ENCODE measurements around the gene MARCKS. TPM values are rescaled to one million over a fixed set of nuclear protein-coding genes. Genes with fewer than 3 reads are reported as not detected.

Gene MARCKS
- 498 TPM for total RNA-seq

- no peak for FAIRE-seq
- peak; percentile 74 to 87 for DNase-seq (ENCODE audit: low spot score in 2 of 2)
Measured at GRCh38 chr6:113856625-113857555, at the start of gene MARCKS. Gene MARCKS (plus strand): TSS chr6:113857345. CDS start chr6:113857746, 401 bp downstream.

- no peak for FAIRE-seq
- DNase-seq (ENCODE audit: low spot score in 2 of 2) = no peak
Measured at GRCh38 chr6:113809826-113810225, 47.3 kb upstream of the MARCKS start.

- DNase-seq (ENCODE audit: low spot score in 2 of 2) (no peak), FAIRE-seq (no peak)
Measured at GRCh38 chr6:113813142-113813541, 44.0 kb upstream of the MARCKS start.

- DNase-seq (ENCODE audit: low spot score in 2 of 2) (peak in 1 of 2 donors; percentile 6), FAIRE-seq (no peak)
Measured at GRCh38 chr6:113818578-113818977, 38.6 kb upstream of the MARCKS start.

- peak; percentile 57 for FAIRE-seq
- no peak for DNase-seq (ENCODE audit: low spot score in 2 of 2)
Measured at GRCh38 chr6:113819169-113819830, 37.8 kb upstream of the MARCKS start.

GRCh38 chr6:113820761-113821160, 36.4 kb upstream of the MARCKS start:
- FAIRE-seq (no peak), DNase-seq (ENCODE audit: low spot score in 2 of 2) (no peak)

GRCh38 chr6:113821445-113821844, 35.7 kb upstream of the MARCKS start:
- no peak for FAIRE-seq
- no peak for DNase-seq (ENCODE audit: low spot score in 2 of 2)

GRCh38 chr6:113823916-113824315, 33.2 kb upstream of the MARCKS start:
- FAIRE-seq = no peak
- DNase-seq (ENCODE audit: low spot score in 2 of 2) = no peak

- DNase-seq (ENCODE audit: low spot score in 2 of 2) (no peak), FAIRE-seq (no peak)
Measured at GRCh38 chr6:113824411-113824810, 32.7 kb upstream of the MARCKS start.

GRCh38 chr6:113824866-113825265, 32.3 kb upstream of the MARCKS start:
- no peak for DNase-seq (ENCODE audit: low spot score in 2 of 2)
- FAIRE-seq = no peak

GRCh38 chr6:113825781-113826180, 31.4 kb upstream of the MARCKS start:
- DNase-seq (ENCODE audit: low spot score in 2 of 2) = peak; percentile 13 to 16
- no peak for FAIRE-seq

GRCh38 chr6:113828984-113829695, 28.0 kb upstream of the MARCKS start:
- DNase-seq (ENCODE audit: low spot score in 2 of 2) = no peak

GRCh38 chr6:113829696-113830045, 27.5 kb upstream of the MARCKS start:
- no peak for FAIRE-seq

More at GRCh38 chr6:113828984-113829695, 28.0 kb upstream of the MARCKS start:
- no peak for FAIRE-seq

GRCh38 chr6:113830140-113830539, 27.0 kb upstream of the MARCKS start:
- DNase-seq (ENCODE audit: low spot score in 2 of 2) (no peak), FAIRE-seq (no peak)

More at GRCh38 chr6:113829696-113830045, 27.5 kb upstream of the MARCKS start:
- no peak for DNase-seq (ENCODE audit: low spot score in 2 of 2)

GRCh38 chr6:113833537-113833936, 23.6 kb upstream of the MARCKS start:
- FAIRE-seq = no peak
- no peak for DNase-seq (ENCODE audit: low spot score in 2 of 2)

- DNase-seq (ENCODE audit: low spot score in 2 of 2) (no peak), FAIRE-seq (no peak)
Measured at GRCh38 chr6:113837170-113837569, 20.0 kb upstream of the MARCKS start.

GRCh38 chr6:113842165-113842564, 15.0 kb upstream of the MARCKS start:
- FAIRE-seq (no peak), DNase-seq (ENCODE audit: low spot score in 2 of 2) (no peak)

- DNase-seq (ENCODE audit: low spot score in 2 of 2) (no peak), FAIRE-seq (no peak)
Measured at GRCh38 chr6:113843500-113844073, 13.6 kb upstream of the MARCKS start.

GRCh38 chr6:113846577-113846976, 10.6 kb upstream of the MARCKS start:
- DNase-seq (ENCODE audit: low spot score in 2 of 2) (no peak), FAIRE-seq (no peak)

GRCh38 chr6:113847447-113847846, 9.7 kb upstream of the MARCKS start:
- DNase-seq (ENCODE audit: low spot score in 2 of 2) (no peak), FAIRE-seq (no peak)

- no peak for FAIRE-seq
- no peak for DNase-seq (ENCODE audit: low spot score in 2 of 2)
Measured at GRCh38 chr6:113848280-113848679, 8.9 kb upstream of the MARCKS start.

Data from frontal cortex (tissue), 4 donors.